Ovary (tissue), 9 donors: ENCODE results near the gene RPL36A. TPM values are rescaled to one million over a fixed set of nuclear protein-coding genes. Genes with fewer than 3 reads are reported as not detected.

Experiments used
- DNase-seq, 5 donors: peaks; one replicate each; pipeline ENCODE4 v3.0.0-alpha.2; 2019 to 2020
- H3K27ac ChIP-seq, 2 donors: fragments of 200-600 bp; one replicate each; pipeline versions ENCODE4 v1.5.1 to v1.8.0; 2019 to 2022
- H3K27me3 ChIP-seq: fragments of 200-600 bp; one replicate; pipeline ENCODE4 v1.8.0; 2022
- H3K36me3 ChIP-seq: fragments of 200-600 bp; sonication (generic); one replicate; pipeline ENCODE4 v1.5.1; 2019
- H3K4me1 ChIP-seq: one replicate; pipeline ENCODE4 v1.8.1; 2013; ENCODE audit warnings: mild to moderate bottlenecking, moderate library complexity; ENCODE audit not compliant: insufficient read depth
- H3K4me3 ChIP-seq: fragments of 200-600 bp; sonication (generic); one replicate; pipeline ENCODE4 v1.5.1; 2017
- H3K9me3 ChIP-seq, 2 donors: fragments of 200-600 bp in 1 of 2; sonication (generic) in 1 of 2; one replicate each; pipeline versions ENCODE4 v1.5.1 to v1.8.1; 2013 to 2019; ENCODE audit warnings: mild to moderate bottlenecking in 1 of 2, moderate library complexity in 1 of 2
- EP300 ChIP-seq: sonication (generic); formaldehyde crosslinking; IDR thresholded peaks from one replicate; pipeline ENCODE4 v1.6.1; 2017; ENCODE audit warnings: antibody characterized with exemption
- POLR2A ChIP-seq: fragments of 450-650 bp; IDR thresholded peaks from one replicate; pipeline ENCODE4 v1.6.1; 2017; ENCODE audit warnings: antibody characterized with exemption, mild to moderate bottlenecking, moderate library complexity
- WGBS, 3 donors: extraction: QIAGEN DNeasy Blood & Tissue Kit in 1 of 3; methylation state at CpG; one replicate each; pipeline versions ENCODE4 v1.1.5 to v1.1.7; 2013 to 2017; 5-methylcytosine and 5-hydroxymethylcytosine counted together
- intact Hi-C, 4 donors: fragments of 100-400 bp; cut with DNase I; formaldehyde crosslinking; loops; one replicate each; pipeline versions ENCODE4 v1.11.0 to v1.15.1; 2022 to 2023
- polyA plus RNA-seq, 2 donors: library from polyadenylated mRNA; stranded (reverse); fragments of 200-250 nt in 1 of 2; fragments of 350-450 nt in 1 of 2; fragmentation: Illumina TruSeq in 1 of 2; extraction: RNeasy Lipid Tissue Mini Kit (QIAGEN cat#74804) in 1 of 2; gene quantifications; one replicate each; pipeline ENCODE4 v1.2.3, GENCODE V29; 2013 to 2014
- total RNA-seq, 7 donors: library from RNA; depleted of rRNA in 2 of 7; stranded (reverse); fragments of >200 nt in 2 of 7; fragmentation: NEBNext Ultra II Directional in 3 of 7; extraction: Animal tissue kit (Norgen Biotek cat#: 25700) in 3 of 7; gene quantifications; one replicate each; pipeline versions ENCODE4 v1.1.0 to v1.2.4, GENCODE V29; 2016 to 2023
- TF ChIP-seq, protein P1 (sequence below), 3 donors: fragments of 450-650 bp in 2 of 3; fragments of 200-600 bp in 1 of 3; IDR thresholded peaks; one replicate each; pipeline versions ENCODE4 v1.5.1 to v1.8.0; 2016 to 2022; ENCODE audit warnings: antibody characterized with exemption in 3 of 3, mild to moderate bottlenecking in 1 of 3
- donor health status: DM: no; HTN: no; CAD: no; lungs with moderate emphysema.
- donor health status: DM: no; HTN: no; CAD: no.
- donor health status: Bipolar disorder and iron deficiency.
- donor health status: DM: yes; HTN: yes; CAD: no.
- donor health status: DM: no; HTN: no; CAD: no.
- donor health status: DM: yes; HTN: yes; CAD: no.

Gene RPL36A
- total and polyA plus RNA-seq, 9 donors: 405 to 5,275 (median 581) TPM

DNA sequence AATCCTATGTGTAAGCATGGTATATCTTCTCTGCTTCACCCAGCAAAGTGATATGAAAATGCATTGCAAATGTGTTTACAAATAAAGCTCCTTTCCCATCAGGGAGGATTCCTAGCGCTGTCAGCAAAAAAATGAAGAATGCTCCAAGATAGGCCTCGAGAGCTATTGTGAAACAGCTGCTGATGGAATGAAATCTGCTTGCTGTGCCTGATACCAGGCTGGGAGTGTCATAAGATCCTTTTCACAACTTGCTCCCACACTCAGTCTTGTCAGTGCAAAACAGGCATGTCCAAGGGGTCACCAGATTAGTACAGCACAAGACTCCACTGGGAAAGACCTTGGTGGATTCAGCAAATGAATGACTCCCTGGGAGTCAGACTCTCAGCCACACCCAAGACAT, 51.3 kb downstream of the RPL36A start:
- Histone ChIP-seq H3K36me3 (no peaks in the 10 kb centered on the region), H3K9me3 (no peaks in the 10 kb centered on the region), H3K27ac (no peak overlapping the region), H3K27me3 (no peaks in the 10 kb centered on the region), H3K4me3 (no peak overlapping the region), H3K4me1 (no peaks in the 10 kb centered on the region)
- intact Hi-C loops: no loop called here
- WGBS, 3 donors: 36 to 54% (median 40%) methylated on average over 2 of the region's 2 CpGs
- DNase-seq: peak in 1 of 5 donors; percentile 14
- TF ChIP-seq EP300: no peak
- no peak for TF ChIP-seq POLR2A
- TF ChIP-seq, protein P1, sequence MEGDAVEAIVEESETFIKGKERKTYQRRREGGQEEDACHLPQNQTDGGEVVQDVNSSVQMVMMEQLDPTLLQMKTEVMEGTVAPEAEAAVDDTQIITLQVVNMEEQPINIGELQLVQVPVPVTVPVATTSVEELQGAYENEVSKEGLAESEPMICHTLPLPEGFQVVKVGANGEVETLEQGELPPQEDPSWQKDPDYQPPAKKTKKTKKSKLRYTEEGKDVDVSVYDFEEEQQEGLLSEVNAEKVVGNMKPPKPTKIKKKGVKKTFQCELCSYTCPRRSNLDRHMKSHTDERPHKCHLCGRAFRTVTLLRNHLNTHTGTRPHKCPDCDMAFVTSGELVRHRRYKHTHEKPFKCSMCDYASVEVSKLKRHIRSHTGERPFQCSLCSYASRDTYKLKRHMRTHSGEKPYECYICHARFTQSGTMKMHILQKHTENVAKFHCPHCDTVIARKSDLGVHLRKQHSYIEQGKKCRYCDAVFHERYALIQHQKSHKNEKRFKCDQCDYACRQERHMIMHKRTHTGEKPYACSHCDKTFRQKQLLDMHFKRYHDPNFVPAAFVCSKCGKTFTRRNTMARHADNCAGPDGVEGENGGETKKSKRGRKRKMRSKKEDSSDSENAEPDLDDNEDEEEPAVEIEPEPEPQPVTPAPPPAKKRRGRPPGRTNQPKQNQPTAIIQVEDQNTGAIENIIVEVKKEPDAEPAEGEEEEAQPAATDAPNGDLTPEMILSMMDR (IDR thresholded peaks at IDR 0.05): no peak

Other genes with a start within 250 kb of the RPL36A start
- 1 to 10 TPM in 2 of 7 donors, under 1 TPM in 5; 0.34 to 2.4 (median 0.60) TPM for gene DRP2, start 171.2 kb upstream of the RPL36A start, total RNA-seq
- 1 to 10 TPM in 1 of 2 donors, under 1 TPM in 1; 0.93 to 1.5 TPM for gene DRP2, start 171.2 kb upstream of the RPL36A start, polyA plus RNA-seq
- gene TAF7L, start 99.7 kb upstream of the RPL36A start, total RNA-seq: under 1 TPM in 2 of 7 donors, not detected in 5; 0.10 to 0.36 TPM
- under 1 TPM; 0.04 to 0.25 TPM for gene TAF7L, start 99.7 kb upstream of the RPL36A start, polyA plus RNA-seq
- gene TIMM8A, start 42.3 kb upstream of the RPL36A start, total RNA-seq: 10 to 100 TPM in 3 of 7 donors, 1 to 10 TPM in 4; 4.7 to 13.3 (median 10.0) TPM
- gene TIMM8A, start 42.3 kb upstream of the RPL36A start, polyA plus RNA-seq: 1 to 10 TPM; 6.0 to 7.0 TPM
- gene BTK, start 4.8 kb upstream of the RPL36A start, total RNA-seq: 1 to 10 TPM in 5 of 7 donors, under 1 TPM in 2; 0.81 to 4.3 (median 1.3) TPM
- 1 to 10 TPM in 1 of 2 donors, under 1 TPM in 1; 0.81 to 7.5 TPM for gene BTK, start 4.8 kb upstream of the RPL36A start, polyA plus RNA-seq
- 10 to 100 TPM; 10.1 to 21.5 (median 15.8) TPM for gene GLA, start 16.9 kb downstream of the RPL36A start, total RNA-seq
- gene GLA, start 16.9 kb downstream of the RPL36A start, polyA plus RNA-seq: 10 to 100 TPM; 17.0 to 29.9 TPM
- gene HNRNPH2, start 17.2 kb downstream of the RPL36A start, total RNA-seq: 10 to 100 TPM; 46.4 to 79.6 (median 63.3) TPM
- gene HNRNPH2, start 17.2 kb downstream of the RPL36A start, polyA plus RNA-seq: 10 to 100 TPM; 52.9 to 73.1 TPM
- gene ARMCX4, start 94.4 kb downstream of the RPL36A start, total RNA-seq: 10 to 100 TPM; 17.3 to 47.5 (median 32.0) TPM
- gene ARMCX4, start 94.4 kb downstream of the RPL36A start, polyA plus RNA-seq: 10 to 100 TPM; 18.8 to 19.3 TPM
- gene ARMCX1, start 159.5 kb downstream of the RPL36A start, total RNA-seq: 10 to 100 TPM; 33.7 to 58.2 (median 48.0) TPM
- 10 to 100 TPM; 53.8 TPM for gene ARMCX1, start 159.5 kb downstream of the RPL36A start, polyA plus RNA-seq
- gene ARMCX6, start 227.0 kb downstream of the RPL36A start, total RNA-seq: 10 to 100 TPM; 13.7 to 38.3 (median 34.9) TPM
- gene ARMCX6, start 227.0 kb downstream of the RPL36A start, polyA plus RNA-seq: 10 to 100 TPM; 29.7 to 76.8 TPM
- 10 to 100 TPM; 37.8 to 68.8 (median 57.6) TPM for gene ARMCX3, start 232.1 kb downstream of the RPL36A start, total RNA-seq
- gene ARMCX3, start 232.1 kb downstream of the RPL36A start, polyA plus RNA-seq: 10 to 100 TPM; 37.5 to 56.5 TPM